Fibroblast of lung (primary cell): ENCODE results near the gene DCP1B. TPM values are rescaled to one million over a fixed set of nuclear protein-coding genes. Genes with fewer than 3 reads are reported as not detected.

Experiments used
- DNase-seq, 2 donors: peaks; one replicate each; pipeline versions ENCODE4 v3.0.0 to v3.0.0-alpha.2; 2010; ENCODE audit warnings: low read depth in 2 of 2
- H2AFZ ChIP-seq: 2 replicates; pipeline ENCODE4 v1.5.1; 2012; ENCODE audit warnings: low read length, control low read depth, inconsistent platforms
- H3K27ac ChIP-seq: 2 replicates; pipeline ENCODE4 v1.5.1; 2011; ENCODE audit warnings: low read length, control low read depth; ENCODE audit not compliant: insufficient read depth
- H3K27me3 ChIP-seq: 2 replicates; pipeline ENCODE4 v1.5.1; 2011; ENCODE audit warnings: mild to moderate bottlenecking, low read length; ENCODE audit not compliant: control insufficient read depth, insufficient read depth
- H3K36me3 ChIP-seq: 2 replicates; pipeline ENCODE4 v1.5.1; 2011; ENCODE audit warnings: low read length; ENCODE audit not compliant: control insufficient read depth, insufficient read depth
- H3K4me1 ChIP-seq: 2 replicates; pipeline ENCODE4 v1.5.1; 2011; ENCODE audit warnings: low read length; ENCODE audit not compliant: control insufficient read depth, insufficient read depth; ENCODE audit errors: extremely low read depth
- H3K4me2 ChIP-seq: 2 replicates; pipeline ENCODE4 v1.5.1; 2011; ENCODE audit warnings: low read length, control low read depth; ENCODE audit not compliant: insufficient read depth; ENCODE audit errors: extremely low read depth
- H3K4me3 ChIP-seq, 4 experiments: fragments of 200-600 bp in 1 of 4; sonication (generic) in 1 of 4; replicated peaks in 1 of 4; 2 replicates each; pipeline ENCODE4 v1.5.1; 2011 to 2016; ENCODE audit warnings: low read length in 4 of 4, low read depth in 3 of 4, mild to moderate bottlenecking in 3 of 4, control low read depth in 2 of 4, inconsistent platforms in 1 of 4, mixed read lengths in 1 of 4; ENCODE audit not compliant: insufficient read depth in 1 of 4; ENCODE audit errors: control extremely low read depth in 1 of 4
- H3K79me2 ChIP-seq: 2 replicates; pipeline ENCODE4 v1.5.1; 2012; ENCODE audit warnings: mild to moderate bottlenecking, low read length, inconsistent platforms; ENCODE audit not compliant: control insufficient read depth, insufficient read depth
- H3K9ac ChIP-seq: 2 replicates; pipeline ENCODE4 v1.5.1; 2011; ENCODE audit warnings: mild to moderate bottlenecking, low read length, control low read depth; ENCODE audit not compliant: insufficient read depth
- H3K9me3 ChIP-seq: 2 replicates; pipeline ENCODE4 v1.5.1; 2012; ENCODE audit warnings: low read depth, low read length; ENCODE audit not compliant: control insufficient read depth, insufficient read depth
- H4K20me1 ChIP-seq: 2 replicates; pipeline ENCODE4 v1.5.1; 2011; ENCODE audit warnings: low read length; ENCODE audit not compliant: control insufficient read depth, insufficient read depth; ENCODE audit errors: extremely low read depth
- EZH2 ChIP-seq: IDR thresholded peaks from 2 replicates; pipeline ENCODE4 v1.5.1; 2012; ENCODE audit warnings: low read length, control low read depth, mild to moderate bottlenecking; ENCODE audit errors: missing control alignments
- polyA plus RNA-seq, 2 donors: library from polyadenylated mRNA; depleted of rRNA in 1 of 2; stranded (reverse) in 1 of 2; unstranded in 1 of 2; fragments of >200 nt; gene quantifications; 2 replicates each; pipeline ENCODE4 v1.2.1, GENCODE V29; 2011 to 2012; ENCODE audit warnings: missing spikeins in 1 of 2
- total RNA-seq: library from RNA; depleted of rRNA; stranded (reverse); fragments of >200 nt; gene quantifications from 2 replicates; pipeline ENCODE4 v1.2.1, GENCODE V29; 2014
- TF ChIP-seq, protein P1 (sequence below), 2 donors: IDR thresholded peaks in 1 of 2; conservative IDR thresholded peaks in 1 of 2; 1 replicate in 1 of 2; 2 replicates in 1 of 2; pipeline ENCODE4 v1.5.1; 2011 to 2012; ENCODE audit warnings: low read length in 2 of 2, control low read depth in 1 of 2, inconsistent platforms in 1 of 2, low read depth in 1 of 2, mild to moderate bottlenecking in 1 of 2

The DCP1B gene
- total and polyA plus RNA-seq, 2 donors (not counting 1 experiment from before 2014, with no cell fraction given), result 10.4 to 19.4 TPM

DNA sequence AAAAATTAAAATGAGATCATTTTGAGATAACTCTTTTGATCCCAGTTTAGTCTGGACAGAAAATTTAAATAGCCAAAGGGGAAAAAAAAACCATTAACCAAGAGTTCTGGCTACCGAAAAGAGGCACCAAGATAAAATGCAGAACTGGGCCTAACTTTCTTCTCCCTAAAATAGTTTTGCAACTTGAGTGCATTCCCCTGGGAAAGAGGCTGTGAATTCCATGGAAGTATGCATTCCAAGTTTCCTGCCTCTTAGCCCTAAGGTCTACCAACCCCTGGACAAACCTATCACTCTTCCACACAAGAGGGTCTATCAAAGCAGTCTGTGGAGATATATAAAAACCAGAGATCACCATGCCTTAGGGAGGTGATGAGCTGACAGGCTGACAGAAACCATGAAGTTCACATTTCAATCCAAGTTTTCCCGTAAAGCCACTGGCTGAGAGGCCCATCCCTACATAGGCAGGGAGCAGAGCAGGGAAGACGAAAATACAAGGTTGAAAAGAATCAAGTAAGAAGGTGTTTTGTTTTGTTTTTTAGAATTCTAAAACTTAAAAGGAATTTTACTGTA is 33.8 kb downstream of the DCP1B start:
- no peak for DNase-seq
- H2AFZ ChIP-seq, result no peak overlapping the region
- H3K27me3 ChIP-seq, result no peaks in the 10 kb centered on the region

DNA sequence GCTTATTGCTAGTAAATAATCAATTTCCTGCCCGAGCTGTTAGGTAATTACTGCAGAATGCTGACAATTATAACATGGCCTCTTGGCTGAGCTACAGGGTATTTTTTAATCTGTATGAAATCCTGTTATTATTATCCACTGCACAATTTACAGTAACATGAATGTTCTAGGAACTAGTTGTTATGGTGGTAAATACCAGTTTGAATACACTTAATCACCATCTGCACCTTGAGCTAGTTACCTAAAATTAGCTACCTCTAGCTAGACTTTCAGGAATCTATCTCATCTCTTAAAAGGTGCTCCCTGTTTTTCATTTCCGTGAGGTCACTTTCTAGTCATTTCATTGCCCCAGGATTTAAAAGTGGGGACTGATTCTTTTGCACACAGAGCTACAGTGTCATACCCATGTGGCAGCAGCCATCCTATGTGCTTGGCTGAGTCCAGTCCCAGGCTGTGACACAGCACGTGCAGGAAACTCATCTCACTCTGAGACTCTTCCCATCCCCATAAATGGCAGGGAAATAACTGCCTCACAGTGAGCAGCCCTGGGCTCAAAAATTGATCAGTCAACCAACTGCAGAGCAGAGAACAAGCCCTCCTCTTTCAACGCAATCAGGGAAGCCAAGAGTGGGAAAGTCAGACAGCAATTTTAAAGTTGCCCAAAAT is 37.6 kb downstream of the DCP1B start:
- Histone ChIP-seq H3K9me3 (no peaks in the 10 kb centered on the region), H3K27me3 (no peaks in the 10 kb centered on the region), H3K9ac (no peak overlapping the region), H3K36me3 (peaks cover 3% of the 10 kb centered on the region), H4K20me1 (no peaks in the 10 kb centered on the region), H2AFZ (no peak overlapping the region), H3K4me2 (no peak overlapping the region), H3K27ac (no peak overlapping the region), H3K79me2 (no peaks in the 10 kb centered on the region), H3K4me3 (no peak overlapping the region), H3K4me1 (no peaks in the 10 kb centered on the region)
- no peak for DNase-seq
- no peak for TF ChIP-seq EZH2
- TF ChIP-seq, protein P1, sequence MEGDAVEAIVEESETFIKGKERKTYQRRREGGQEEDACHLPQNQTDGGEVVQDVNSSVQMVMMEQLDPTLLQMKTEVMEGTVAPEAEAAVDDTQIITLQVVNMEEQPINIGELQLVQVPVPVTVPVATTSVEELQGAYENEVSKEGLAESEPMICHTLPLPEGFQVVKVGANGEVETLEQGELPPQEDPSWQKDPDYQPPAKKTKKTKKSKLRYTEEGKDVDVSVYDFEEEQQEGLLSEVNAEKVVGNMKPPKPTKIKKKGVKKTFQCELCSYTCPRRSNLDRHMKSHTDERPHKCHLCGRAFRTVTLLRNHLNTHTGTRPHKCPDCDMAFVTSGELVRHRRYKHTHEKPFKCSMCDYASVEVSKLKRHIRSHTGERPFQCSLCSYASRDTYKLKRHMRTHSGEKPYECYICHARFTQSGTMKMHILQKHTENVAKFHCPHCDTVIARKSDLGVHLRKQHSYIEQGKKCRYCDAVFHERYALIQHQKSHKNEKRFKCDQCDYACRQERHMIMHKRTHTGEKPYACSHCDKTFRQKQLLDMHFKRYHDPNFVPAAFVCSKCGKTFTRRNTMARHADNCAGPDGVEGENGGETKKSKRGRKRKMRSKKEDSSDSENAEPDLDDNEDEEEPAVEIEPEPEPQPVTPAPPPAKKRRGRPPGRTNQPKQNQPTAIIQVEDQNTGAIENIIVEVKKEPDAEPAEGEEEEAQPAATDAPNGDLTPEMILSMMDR (conservative IDR thresholded peaks at IDR 0.05 in 1 of 2, IDR thresholded peaks at IDR 0.05 in 1 of 2; ENCODE audit: low read depth in 1 of 2, low read length in 2 of 2), result no peak

More for the DNA sequence above, 33.8 kb downstream of the DCP1B start:
- Histone ChIP-seq H3K27ac (no peak overlapping the region), H3K4me3 (no peak overlapping the region), H4K20me1 (no peaks in the 10 kb centered on the region), H3K36me3 (peaks cover 3% of the 10 kb centered on the region), H3K9me3 (no peaks in the 10 kb centered on the region), H3K9ac (no peak overlapping the region), H3K79me2 (no peaks in the 10 kb centered on the region), H3K4me2 (no peak overlapping the region), H3K4me1 (peaks cover 8% of the 10 kb centered on the region)
- TF ChIP-seq EZH2, result no peak
- TF ChIP-seq, protein P1 (conservative IDR thresholded peaks at IDR 0.05 in 1 of 2, IDR thresholded peaks at IDR 0.05 in 1 of 2; ENCODE audit: low read depth in 1 of 2, low read length in 2 of 2), result no peak

DNA sequence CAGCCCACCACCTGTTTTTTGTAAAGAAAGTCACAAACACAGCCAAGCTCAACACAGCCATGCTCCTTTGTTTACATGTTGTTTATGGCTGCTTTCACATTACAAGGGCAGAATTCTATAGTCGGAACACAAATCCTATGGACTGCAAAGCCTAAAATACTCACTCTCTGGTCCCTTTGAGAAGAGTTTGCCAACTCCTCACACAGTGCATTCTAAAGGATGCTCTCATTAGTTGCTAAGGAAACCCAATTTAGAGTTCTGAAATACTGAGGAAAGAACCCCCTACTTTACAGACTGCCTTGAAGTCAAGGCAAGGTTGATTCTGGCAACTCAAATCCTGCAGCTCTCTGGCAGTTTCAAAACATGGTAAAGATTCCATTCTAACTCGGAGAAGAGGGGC is 38.3 kb downstream of the DCP1B start:
- H3K9me3 ChIP-seq, result no peaks in the 10 kb centered on the region
- H2AFZ ChIP-seq, result no peak overlapping the region

More for the DNA sequence above, 38.3 kb downstream of the DCP1B start:
- Histone ChIP-seq H3K9ac (no peak overlapping the region), H3K4me3 (no peak overlapping the region), H4K20me1 (no peaks in the 10 kb centered on the region), H3K79me2 (no peaks in the 10 kb centered on the region), H3K27me3 (no peaks in the 10 kb centered on the region), H3K4me1 (no peaks in the 10 kb centered on the region), H3K36me3 (peaks cover 3% of the 10 kb centered on the region), H3K27ac (no peak overlapping the region), H3K4me2 (no peak overlapping the region)
- no peak for TF ChIP-seq EZH2
- TF ChIP-seq, protein P1 (conservative IDR thresholded peaks at IDR 0.05 in 1 of 2, IDR thresholded peaks at IDR 0.05 in 1 of 2; ENCODE audit: low read depth in 1 of 2, low read length in 2 of 2), result no peak
- DNase-seq, result no peak
